ENCODE measurements around the gene PLEKHG7. TPM values are rescaled to one million over a fixed set of nuclear protein-coding genes. Genes with fewer than 3 reads are reported as not detected.

The PLEKHG7 gene
- total RNA-seq, 1 experiment from 2014 or later, result not detected

DNA sequence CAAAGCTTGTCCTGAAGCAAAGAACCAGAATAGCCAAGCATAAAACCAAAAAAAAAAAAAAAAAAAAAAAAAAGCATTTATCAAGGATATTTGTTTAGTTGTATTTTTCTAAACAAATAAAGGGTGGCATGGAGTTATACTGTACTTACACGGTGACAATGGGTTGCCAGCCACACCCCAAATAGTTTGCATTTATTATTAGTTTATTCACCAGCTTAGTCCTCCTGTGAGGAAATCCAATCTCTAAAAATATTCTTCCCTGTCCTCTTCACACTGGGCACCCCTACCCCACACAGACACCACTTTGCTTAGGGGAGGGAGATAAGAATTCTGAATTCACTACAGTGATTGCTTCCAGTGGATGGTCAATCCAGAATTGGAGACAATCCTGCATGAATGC lies 18.9 kb downstream of the PLEKHG7 start:
- no peaks in the 10 kb centered on the region for H3K27me3 ChIP-seq (ENCODE audit: low read length)
- no peak overlapping the region for H3K4me3 ChIP-seq (ENCODE audit: low read length)
- ChIA-PET CTCF (no interaction called here), POLR2A (ENCODE audit: unreplicated experiment) (no interaction called here)
- no peaks in the 10 kb centered on the region for H4K20me1 ChIP-seq (ENCODE audit: low read length)
- intact Hi-C loops (cut with micrococcal nuclease), result no loop called here
- H3K27ac ChIP-seq (ENCODE audit: low read length), result no peak overlapping the region
- H3K4me2 ChIP-seq (ENCODE audit: low read length), result no peak overlapping the region
- TF ChIP-seq EZH2 (IDR thresholded peaks at IDR 0.05; ENCODE audit: low read length, unreplicated experiment), result no peak
- TF ChIP-seq EZH2phosphoT487 (IDR thresholded peaks at IDR 0.05; ENCODE audit: borderline replicate concordance, low read length), result no peak
- TF ChIP-seq, protein P1, sequence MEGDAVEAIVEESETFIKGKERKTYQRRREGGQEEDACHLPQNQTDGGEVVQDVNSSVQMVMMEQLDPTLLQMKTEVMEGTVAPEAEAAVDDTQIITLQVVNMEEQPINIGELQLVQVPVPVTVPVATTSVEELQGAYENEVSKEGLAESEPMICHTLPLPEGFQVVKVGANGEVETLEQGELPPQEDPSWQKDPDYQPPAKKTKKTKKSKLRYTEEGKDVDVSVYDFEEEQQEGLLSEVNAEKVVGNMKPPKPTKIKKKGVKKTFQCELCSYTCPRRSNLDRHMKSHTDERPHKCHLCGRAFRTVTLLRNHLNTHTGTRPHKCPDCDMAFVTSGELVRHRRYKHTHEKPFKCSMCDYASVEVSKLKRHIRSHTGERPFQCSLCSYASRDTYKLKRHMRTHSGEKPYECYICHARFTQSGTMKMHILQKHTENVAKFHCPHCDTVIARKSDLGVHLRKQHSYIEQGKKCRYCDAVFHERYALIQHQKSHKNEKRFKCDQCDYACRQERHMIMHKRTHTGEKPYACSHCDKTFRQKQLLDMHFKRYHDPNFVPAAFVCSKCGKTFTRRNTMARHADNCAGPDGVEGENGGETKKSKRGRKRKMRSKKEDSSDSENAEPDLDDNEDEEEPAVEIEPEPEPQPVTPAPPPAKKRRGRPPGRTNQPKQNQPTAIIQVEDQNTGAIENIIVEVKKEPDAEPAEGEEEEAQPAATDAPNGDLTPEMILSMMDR (conservative IDR thresholded peaks at IDR 0.05; ENCODE audit: low read depth, low read length), result no peak
- H2AFZ ChIP-seq (ENCODE audit: low read length), result no peak overlapping the region
- H3K9ac ChIP-seq (ENCODE audit: low read length), result no peak overlapping the region
- no peaks in the 10 kb centered on the region for H3F3A ChIP-seq (ENCODE audit: low read length, unreplicated experiment)
- DNase-seq (no peak), ATAC-seq (peak; percentile 56)
- no peaks in the 10 kb centered on the region for H3K9me2 ChIP-seq (replicated peaks; ENCODE audit: low read length)
- peaks cover 8% of the 10 kb centered on the region; the same call in 1 of the 2 replicates for H3K4me1 ChIP-seq (ENCODE audit: insufficient read depth, low read length)
- H3K36me3 ChIP-seq (ENCODE audit: low read depth, low read length), result no peaks in the 10 kb centered on the region
- no TSS peak for BruUV-seq (replicated peaks)
- no peaks in the 10 kb centered on the region for H3K79me2 ChIP-seq (ENCODE audit: low read length)
- H3K9me3 ChIP-seq (ENCODE audit: low read length), result no peaks in the 10 kb centered on the region

DNA sequence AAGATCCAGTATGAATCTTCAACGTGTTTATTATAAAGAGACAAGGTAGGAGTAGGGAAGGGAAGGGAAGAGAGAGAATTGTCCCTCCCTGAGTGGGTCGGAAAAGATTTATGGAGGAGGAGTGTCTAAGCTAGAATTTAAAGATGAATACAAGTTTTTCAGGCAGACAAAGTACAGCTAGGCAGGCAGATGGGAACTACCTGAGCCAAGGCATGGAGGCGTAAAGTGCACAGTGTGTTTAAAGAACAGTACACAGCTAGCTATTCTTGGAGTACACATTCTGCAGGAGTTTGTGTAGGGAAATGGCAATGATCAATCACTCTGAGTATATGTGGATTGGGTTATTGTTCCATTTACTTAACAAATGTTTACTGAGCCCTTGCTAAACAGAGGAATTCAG lies 20.1 kb downstream of the PLEKHG7 start:
- H3F3A ChIP-seq (ENCODE audit: low read length, unreplicated experiment), result no peaks in the 10 kb centered on the region
- H3K79me2 ChIP-seq (ENCODE audit: low read length), result no peaks in the 10 kb centered on the region
- H2AFZ ChIP-seq (ENCODE audit: low read length), result no peak overlapping the region
- no peak overlapping the region for H3K4me3 ChIP-seq (ENCODE audit: low read length)
- ChIA-PET CTCF (no interaction called here), POLR2A (ENCODE audit: unreplicated experiment) (no interaction called here)
- intact Hi-C loops (cut with micrococcal nuclease), result no loop called here
- ATAC-seq (no peak), DNase-seq (no peak)
- no peaks in the 10 kb centered on the region for H3K27me3 ChIP-seq (ENCODE audit: low read length)
- no peaks in the 10 kb centered on the region for H3K9me2 ChIP-seq (replicated peaks; ENCODE audit: low read length)
- TF ChIP-seq EZH2phosphoT487 (IDR thresholded peaks at IDR 0.05; ENCODE audit: borderline replicate concordance, low read length) (no peak), EZH2 (IDR thresholded peaks at IDR 0.05; ENCODE audit: low read length, unreplicated experiment) (no peak)
- TF ChIP-seq, protein P1 (conservative IDR thresholded peaks at IDR 0.05; ENCODE audit: low read depth, low read length), result no peak
- H3K4me2 ChIP-seq (ENCODE audit: low read length), result no peak overlapping the region
- H4K20me1 ChIP-seq (ENCODE audit: low read length), result no peaks in the 10 kb centered on the region
- H3K9me3 ChIP-seq (ENCODE audit: low read length), result no peaks in the 10 kb centered on the region
- H3K9ac ChIP-seq (ENCODE audit: low read length), result no peak overlapping the region
- no TSS peak for BruUV-seq (replicated peaks)
- H3K36me3 ChIP-seq (ENCODE audit: low read depth, low read length), result no peaks in the 10 kb centered on the region
- no peak overlapping the region for H3K27ac ChIP-seq (ENCODE audit: low read length)
- peaks cover 8% of the 10 kb centered on the region; the same call in 1 of the 2 replicates for H3K4me1 ChIP-seq (ENCODE audit: insufficient read depth, low read length)

DNA sequence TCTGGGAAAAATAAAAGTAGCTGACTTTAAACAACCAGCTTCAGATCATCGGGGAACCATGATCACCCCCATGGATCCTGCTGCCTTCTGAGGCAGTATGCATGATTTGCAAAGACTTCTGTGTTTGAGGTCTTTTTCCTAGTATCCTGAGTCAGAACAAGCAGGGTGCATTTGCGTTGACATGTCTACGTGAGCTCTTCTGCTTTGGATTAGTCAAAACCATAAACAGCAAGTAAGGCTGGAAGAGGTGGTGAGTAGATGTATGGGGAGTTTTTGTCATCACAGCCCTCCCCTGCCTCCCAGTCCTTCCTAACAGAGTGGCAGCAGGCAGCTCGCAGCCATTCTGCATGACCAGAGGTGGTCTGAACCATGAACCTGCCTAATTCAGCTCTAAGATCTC lies 24.1 kb downstream of the PLEKHG7 start:
- DNase-seq, result no peak
- Histone ChIP-seq H3K27me3 (ENCODE audit: low read length) (no peaks in the 10 kb centered on the region), H3K9me3 (ENCODE audit: low read length) (no peaks in the 10 kb centered on the region), H3K27ac (ENCODE audit: low read length) (no peak overlapping the region), H3F3A (ENCODE audit: low read length, unreplicated experiment) (no peaks in the 10 kb centered on the region), H2AFZ (ENCODE audit: low read length) (no peak overlapping the region), H3K79me2 (ENCODE audit: low read length) (no peaks in the 10 kb centered on the region), H3K9ac (ENCODE audit: low read length) (no peak overlapping the region), H3K4me1 (ENCODE audit: insufficient read depth, low read length) (no peaks in the 10 kb centered on the region), H3K9me2 (replicated peaks; ENCODE audit: low read length) (no peaks in the 10 kb centered on the region), H3K4me2 (ENCODE audit: low read length) (no peak overlapping the region), H4K20me1 (ENCODE audit: low read length) (no peaks in the 10 kb centered on the region), H3K4me3 (ENCODE audit: low read length) (no peak overlapping the region), H3K36me3 (ENCODE audit: low read depth, low read length) (no peaks in the 10 kb centered on the region)
- ATAC-seq, result no peak
- intact Hi-C loops (cut with micrococcal nuclease), result no loop called here
- CTCF ChIA-PET, result no interaction called here
- BruUV-seq (replicated peaks), result no TSS peak
- TF ChIP-seq EZH2phosphoT487 (IDR thresholded peaks at IDR 0.05; ENCODE audit: borderline replicate concordance, low read length), result no peak
- TF ChIP-seq, protein P1 (conservative IDR thresholded peaks at IDR 0.05; ENCODE audit: low read depth, low read length), result no peak
- no peak for TF ChIP-seq EZH2 (IDR thresholded peaks at IDR 0.05; ENCODE audit: low read length, unreplicated experiment)
- POLR2A ChIA-PET (ENCODE audit: unreplicated experiment), result no interaction called here

Data from PC-3 (cell line).